NB4 (cell line): Measurements from ENCODE around the gene BCL2L12.

Experiments used
- DNase-seq: peaks from one replicate; pipeline ENCODE4 v3.0.0; 2010; ENCODE audit warnings: low read depth
- H3K4me3 ChIP-seq: one replicate; pipeline ENCODE4 v1.5.1; 2011; ENCODE audit warnings: mild to moderate bottlenecking, low read depth, low read length, moderate library complexity
- CTCF ChIP-seq: IDR thresholded peaks from one replicate; pipeline ENCODE4 v1.5.1; 2012; ENCODE audit warnings: low read depth, low read length
- MAX ChIP-seq: IDR thresholded peaks from 2 replicates; pipeline ENCODE4 v1.6.1; 2011; ENCODE audit warnings: low read depth, low read length
- MYC ChIP-seq: IDR thresholded peaks from 2 replicates; pipeline ENCODE4 v1.6.1; 2011; ENCODE audit warnings: low read depth, low read length
- POLR2A ChIP-seq: IDR thresholded peaks from 2 replicates; pipeline ENCODE4 v1.6.1; 2011; ENCODE audit warnings: mild to moderate bottlenecking; ENCODE audit not compliant: insufficient read length; ENCODE audit errors: extremely low read depth

BCL2L12 gene

GRCh38 chr19:49658566-49659442 lies 6.9 kb upstream of the BCL2L12 start:
- no peak for TF ChIP-seq POLR2A
- no peak for TF ChIP-seq MYC
- no peak for TF ChIP-seq CTCF
- no peak for TF ChIP-seq MAX
- no peak for DNase-seq
- H3K4me3 ChIP-seq = no peak overlapping the region

DNA sequence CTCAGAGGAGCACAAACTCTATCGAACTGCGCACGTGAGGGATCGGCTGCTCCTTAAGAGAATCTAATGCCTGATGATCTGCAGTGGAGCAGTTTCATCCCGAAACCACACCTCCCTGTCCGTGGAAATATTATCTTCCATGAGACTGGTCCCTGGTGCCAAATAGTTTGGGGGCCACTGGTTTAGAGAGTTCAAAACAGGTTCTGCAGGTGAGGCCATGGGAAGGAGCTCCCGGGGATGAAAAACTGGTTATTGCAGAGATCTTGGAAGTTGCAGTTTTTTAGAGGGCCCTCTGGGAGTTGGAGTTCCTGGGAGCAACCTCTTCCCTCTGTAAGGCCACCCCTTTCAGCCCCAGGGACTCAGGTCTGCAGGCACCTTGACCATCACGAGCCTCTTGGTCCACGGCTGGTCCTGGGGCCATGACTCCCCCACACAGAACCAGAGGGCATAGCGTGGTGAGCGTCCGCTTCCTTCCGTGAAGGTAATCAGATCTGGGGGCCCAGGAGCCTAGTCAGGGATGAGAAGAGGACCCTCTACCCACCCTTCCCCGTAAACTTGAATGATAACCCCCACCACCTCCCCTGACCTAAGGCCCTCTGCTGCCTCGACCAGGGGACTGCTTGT lies 5.3 kb upstream of the BCL2L12 start:
- H3K4me3 ChIP-seq = no peak overlapping the region
- TF ChIP-seq POLR2A (no peak), CTCF (no peak)
- no peak for DNase-seq

DNA sequence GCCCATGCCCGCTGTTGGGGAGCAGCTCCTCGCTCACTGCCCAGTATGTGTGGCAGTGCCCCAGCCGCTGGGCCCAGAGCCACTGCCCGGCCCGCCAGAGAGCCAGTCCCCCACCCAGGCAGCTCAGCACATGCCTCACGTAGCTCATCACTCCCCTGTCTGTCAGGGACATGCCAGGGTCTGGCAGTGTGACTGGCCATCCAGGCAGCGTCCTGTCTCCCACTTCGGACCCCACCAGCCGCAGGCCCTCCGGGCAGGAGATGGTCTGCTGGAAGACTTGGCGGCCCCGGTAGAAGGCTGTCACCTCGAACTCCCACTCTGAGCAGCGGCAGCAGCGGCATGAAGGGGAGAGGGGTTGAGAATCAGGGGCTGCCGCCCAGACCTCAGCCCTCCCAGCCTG lies 3.7 kb upstream of the BCL2L12 start:
- no peak overlapping the region for H3K4me3 ChIP-seq
- no peak for DNase-seq
- no peak for TF ChIP-seq CTCF
- no peak for TF ChIP-seq MAX
- no peak for TF ChIP-seq POLR2A
- no peak for TF ChIP-seq MYC

- TF ChIP-seq MYC (no peak), POLR2A (no peak), CTCF (no peak), MAX (no peak)
- no peak for DNase-seq
- no peak overlapping the region for H3K4me3 ChIP-seq
These were observed 2.5 kb upstream of the BCL2L12 start for GRCh38 chr19:49663224-49663623.

DNA sequence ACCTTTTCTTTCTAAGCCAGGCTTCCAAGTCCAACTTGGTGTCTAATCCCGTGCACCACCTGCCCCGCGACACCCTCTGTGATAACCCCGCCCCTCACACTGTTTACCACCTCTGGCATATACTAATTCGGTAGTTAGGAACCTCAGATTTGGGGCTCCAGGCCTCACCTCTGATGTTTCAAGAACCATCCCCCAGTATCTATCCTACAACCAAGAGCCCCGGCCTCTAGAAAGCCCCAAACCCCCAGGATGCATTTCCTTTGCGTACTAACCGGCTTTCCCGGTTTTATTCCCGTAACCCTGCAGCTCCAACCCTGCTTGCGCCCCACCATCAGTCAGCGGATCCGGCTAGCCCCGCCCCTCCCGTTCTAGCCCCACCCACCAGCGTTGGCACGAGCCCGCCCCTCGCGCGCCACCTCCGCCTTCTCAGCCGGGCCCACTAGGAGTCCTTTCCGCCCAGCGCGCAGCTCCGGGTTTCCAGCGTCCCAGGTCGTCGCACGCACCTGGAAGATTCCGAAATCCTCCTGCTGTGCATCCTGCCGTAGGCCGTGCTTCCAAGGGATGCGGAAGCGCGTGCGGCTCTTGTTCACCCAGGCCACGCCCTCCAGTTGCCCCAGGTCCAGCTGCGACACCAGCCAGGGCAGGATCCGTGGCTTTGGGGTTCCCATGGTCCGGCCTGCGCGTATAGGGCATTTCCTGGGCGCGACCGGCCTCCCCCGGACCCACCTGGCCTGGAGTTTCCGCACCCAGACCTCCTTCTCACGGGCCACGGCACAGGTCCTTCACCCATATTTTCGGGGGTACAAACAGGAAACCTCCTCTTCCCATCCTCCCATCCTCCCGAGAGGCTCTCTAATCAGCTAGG lies 1.3 kb upstream of the BCL2L12 start:
- peak overlapping the region; percentile 76 for H3K4me3 ChIP-seq
- TF ChIP-seq POLR2A (peak; percentile 50), MAX (peak; percentile 25; the same call in 1 of the 2 replicates), CTCF (no peak), MYC (no peak; the same call in 1 of the 2 replicates)
- DNase-seq = peak; percentile 78
